PFSK-1 (cell line): ENCODE results near the gene MEIS3.

Source experiments
- FOXP2 ChIP-seq: optimal IDR thresholded peaks from 2 replicates; pipeline ENCODE3; 2011; ENCODE audit warnings: borderline replicate concordance, control low read depth, inconsistent platforms; ENCODE audit not compliant: insufficient read depth; ENCODE audit errors: extremely low read length, extremely low read depth
- POLR2AphosphoS5 ChIP-seq: IDR thresholded peaks from 2 replicates; pipeline ENCODE4 v1.6.1; 2012; ENCODE audit warnings: low read depth, mild to moderate bottlenecking, control low read depth, low read length, moderate library complexity
- REST ChIP-seq, 2 experiments: IDR thresholded peaks; 2 replicates each; pipeline versions ENCODE4 v1.6.1 to v1.8.0; 2011 to 2012; ENCODE audit warnings: low read depth in 2 of 2, low read length in 2 of 2, control low read depth in 1 of 2, inconsistent platforms in 1 of 2, mild to moderate bottlenecking in 1 of 2, moderate library complexity in 1 of 2; ENCODE audit not compliant: insufficient read depth in 1 of 2
- SIN3A ChIP-seq: IDR thresholded peaks from 2 replicates; pipeline ENCODE4 v1.6.1; 2012; ENCODE audit warnings: mild to moderate bottlenecking, low read length, moderate library complexity, borderline replicate concordance; ENCODE audit not compliant: insufficient read depth
- TAF1 ChIP-seq: IDR thresholded peaks from 2 replicates; pipeline ENCODE4 v1.6.1; 2012; ENCODE audit warnings: low read length, control low read depth, borderline replicate concordance; ENCODE audit not compliant: insufficient read depth

Gene MEIS3

DNA sequence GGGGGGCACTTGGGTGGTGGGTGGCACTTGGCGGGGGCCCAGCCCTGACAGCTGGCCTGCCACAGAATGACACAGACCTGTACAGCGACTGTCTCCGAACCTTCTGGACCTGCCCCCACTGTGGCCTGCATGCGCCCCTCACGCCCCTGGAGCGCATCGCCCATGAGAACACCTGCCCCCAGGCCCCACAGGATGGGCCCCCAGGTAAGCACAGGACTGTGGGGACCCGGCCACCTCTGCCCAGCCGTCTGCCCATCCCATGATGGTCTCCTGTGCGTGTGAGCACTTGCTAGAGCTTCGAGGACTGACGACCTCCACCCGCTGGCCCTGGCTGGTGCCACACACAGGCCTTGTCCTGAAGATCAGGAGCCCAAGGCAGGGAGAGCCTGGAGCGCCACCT is 38.2 kb downstream of the MEIS3 start:
- TF ChIP-seq TAF1, result no peak
- no peak for TF ChIP-seq REST (IDR thresholded peaks at IDR 0.05; ENCODE audit: insufficient read depth in 1 of 2, low read depth in 2 of 2, low read length in 2 of 2)
- no peak for TF ChIP-seq FOXP2
- no peak for TF ChIP-seq SIN3A
- no peak for TF ChIP-seq POLR2AphosphoS5

DNA sequence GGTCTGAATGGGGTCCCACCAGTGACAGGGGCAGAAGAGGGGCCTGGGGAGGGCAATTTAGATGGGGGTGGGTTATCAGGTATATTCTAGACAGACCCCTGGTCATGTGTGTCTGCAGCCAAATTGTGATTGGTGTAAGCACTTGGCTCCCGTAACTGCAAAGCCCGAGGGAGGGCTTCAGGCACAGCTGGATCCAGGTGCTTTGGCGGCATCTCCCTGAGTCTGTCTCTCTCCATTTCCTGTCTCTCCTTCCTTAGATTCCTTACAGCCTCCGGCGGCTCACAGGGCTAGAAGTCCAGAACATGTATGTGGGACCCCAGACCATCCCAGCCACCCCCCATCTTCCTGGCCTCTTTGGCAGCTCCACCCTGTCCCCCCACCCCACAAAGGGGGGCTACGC is 38.8 kb downstream of the MEIS3 start:
- TF ChIP-seq TAF1 (no peak), SIN3A (no peak), POLR2AphosphoS5 (no peak), FOXP2 (no peak), REST (IDR thresholded peaks at IDR 0.05; ENCODE audit: insufficient read depth in 1 of 2, low read depth in 2 of 2, low read length in 2 of 2) (no peak)

- TF ChIP-seq POLR2AphosphoS5 (no peak), SIN3A (no peak), REST (IDR thresholded peaks at IDR 0.05; ENCODE audit: insufficient read depth in 1 of 2, low read depth in 2 of 2, low read length in 2 of 2) (no peak), FOXP2 (no peak), TAF1 (no peak)
These were observed 39.9 kb downstream of the MEIS3 start for GRCh38 chr19:47379381-47379938.

- TF ChIP-seq POLR2AphosphoS5 (no peak), FOXP2 (no peak), REST (IDR thresholded peaks at IDR 0.05; ENCODE audit: insufficient read depth in 1 of 2, low read depth in 2 of 2, low read length in 2 of 2) (no peak), SIN3A (no peak), TAF1 (no peak)
These were observed 41.1 kb downstream of the MEIS3 start for GRCh38 chr19:47378246-47378645.

- TF ChIP-seq FOXP2 (no peak), REST (IDR thresholded peaks at IDR 0.05; ENCODE audit: insufficient read depth in 1 of 2, low read depth in 2 of 2, low read length in 2 of 2) (no peak), POLR2AphosphoS5 (no peak), SIN3A (no peak), TAF1 (no peak)
These were observed 41.5 kb downstream of the MEIS3 start for GRCh38 chr19:47377801-47378200.
